GM12878 (cell line): ENCODE results near the gene ALG12. TPM values are rescaled to one million over a fixed set of nuclear protein-coding genes. Genes with fewer than 3 reads are reported as not detected.

Source experiments
- ATAC-seq: fragments of 200-7000 bp; cut with Tn5 transposase; 3 replicates; pipeline ENCODE4 v1.9.1; 2020; ENCODE audit warnings: mild to moderate bottlenecking, moderate library complexity
- BruUV-seq: library from RNA; stranded (reverse); fragments of 400-500 nt; replicated peaks from 2 replicates; lab custom pipeline; 2021; lab: Mats Ljungman, UMichigan
- CTCF ChIA-PET: fragments of 300-600 bp; sonication (Branson Sonifier 250); formaldehyde crosslinking; extraction: SDS; loops from one replicate; lab custom pipeline; 2021; ENCODE audit warnings: inconsistent platforms; lab: Yijun Ruan, JAX
- POLR2A ChIA-PET: fragments of 350-600 bp; formaldehyde crosslinking; extraction: SDS; loops from one replicate; lab custom pipeline; 2021; ENCODE audit warnings: inconsistent platforms; lab: Charles Lee
- RAD21 ChIA-PET: fragments of 300-600 bp; sonication (Branson Sonifier 250); formaldehyde crosslinking; loops from one replicate; lab custom pipeline; 2023; ENCODE audit warnings: antibody characterized with exemption; ENCODE audit not compliant: unreplicated experiment; lab: Charles Lee
- SMC1A ChIA-PET: fragments of 300-600 bp; sonication (Branson Sonifier 250); formaldehyde crosslinking; loops from one replicate; lab custom pipeline; 2023; ENCODE audit not compliant: unreplicated experiment, uncharacterized antibody; lab: Charles Lee
- DNase-seq: peaks from one replicate; pipeline ENCODE4 v3.0.0-alpha.2; 2011; ENCODE audit warnings: low read depth, low spot score
- FAIRE-seq: peaks from 3 replicates; lab custom pipeline; 2011; peaks lifted over from hg19 to GRCh38; lab: Jason Lieb, UNC
- H2AFZ ChIP-seq: 2 replicates; pipeline ENCODE4 v1.6.0; 2011; ENCODE audit warnings: low read depth, low read length, control low read depth; ENCODE audit not compliant: control insufficient read depth
- H3K27ac ChIP-seq: 2 replicates; pipeline ENCODE4 v1.5.1; 2011; ENCODE audit warnings: control low read depth; ENCODE audit not compliant: control insufficient read depth, insufficient read depth
- H3K27me3 ChIP-seq, 2 experiments: replicated peaks in 1 of 2; 2 replicates each; pipeline versions ENCODE4 v1.6.0 to v1.6.1; 2011; ENCODE audit warnings: low read length in 1 of 2; ENCODE audit not compliant: control insufficient read depth in 2 of 2, insufficient read depth in 2 of 2
- H3K36me3 ChIP-seq, 2 experiments: 2 replicates each; pipeline ENCODE4 v1.5.1; 2011; ENCODE audit warnings: low read length in 1 of 2; ENCODE audit not compliant: control insufficient read depth in 2 of 2, insufficient read depth in 2 of 2
- H3K4me1 ChIP-seq: 2 replicates; pipeline ENCODE4 v1.6.1; 2011; ENCODE audit warnings: mild to moderate bottlenecking, low read length, moderate library complexity, mixed read lengths; ENCODE audit not compliant: control insufficient read depth, insufficient read depth
- H3K4me2 ChIP-seq: 2 replicates; pipeline ENCODE4 v1.6.0; 2011; ENCODE audit warnings: control low read depth; ENCODE audit not compliant: control insufficient read depth, insufficient read depth
- H3K4me3 ChIP-seq: fragments of 200-600 bp; sonication (generic); 2 replicates; pipeline ENCODE4 v1.5.1; 2016
- H3K79me2 ChIP-seq: 2 replicates; pipeline ENCODE4 v1.6.0; 2011; ENCODE audit warnings: low read length; ENCODE audit not compliant: control insufficient read depth, insufficient read depth
- H3K9ac ChIP-seq: 2 replicates; pipeline ENCODE4 v1.8.0; 2011; ENCODE audit warnings: low read length, control low read depth, mixed read lengths; ENCODE audit not compliant: control insufficient read depth, insufficient read depth
- H3K9me3 ChIP-seq: replicated peaks from 3 replicates; pipeline ENCODE4 v1.5.1; 2011; ENCODE audit warnings: mild to moderate bottlenecking, low read length; ENCODE audit not compliant: control insufficient read depth, insufficient read depth
- H4K20me1 ChIP-seq: 2 replicates; pipeline ENCODE4 v1.6.0; 2011; ENCODE audit not compliant: control insufficient read depth, insufficient read depth
- BACH1 ChIP-seq: fragments of 450-650 bp; IDR thresholded peaks from 2 replicates; pipeline ENCODE4 v1.6.1; 2017; ENCODE audit warnings: mild to moderate bottlenecking, borderline replicate concordance
- CHD2 ChIP-seq: IDR thresholded peaks from 2 replicates; pipeline ENCODE4 v1.6.1; 2011; ENCODE audit warnings: low read depth, low read length, improper control_type of control experiment, borderline replicate concordance
- ESRRA ChIP-seq: IDR thresholded peaks from 2 replicates; pipeline ENCODE4 v1.6.1; 2012; ENCODE audit warnings: mild to moderate bottlenecking, low read length, improper control_type of control experiment
- NFIC ChIP-seq: IDR thresholded peaks from 2 replicates; pipeline ENCODE4 v1.6.1; 2012; ENCODE audit warnings: low read depth, mild to moderate bottlenecking, inconsistent platforms, low read length, moderate library complexity
- PRDM15 ChIP-seq: fragments of 450-650 bp; formaldehyde crosslinking; IDR thresholded peaks from 2 replicates; pipeline ENCODE4 v1.4.0; 2020; ENCODE audit warnings: mild to moderate bottlenecking, moderate library complexity
- RBBP5 ChIP-seq: fragments of 200-600 bp; sonication (generic); conservative IDR thresholded peaks from 2 replicates; pipeline ENCODE4 v1.6.1; 2016
- SMC3 ChIP-seq: IDR thresholded peaks from 2 replicates; pipeline ENCODE4 v1.6.1; 2011; ENCODE audit warnings: low read length, improper control_type of control experiment, borderline replicate concordance
- SUZ12 ChIP-seq: fragments of 200-600 bp; sonication (generic); IDR thresholded peaks from one replicate; pipeline ENCODE4 v1.6.1; 2018; ENCODE audit warnings: antibody characterized with exemption, mild to moderate bottlenecking; ENCODE audit not compliant: unreplicated experiment
- TBL1XR1 ChIP-seq: IDR thresholded peaks from 2 replicates; pipeline ENCODE4 v1.6.1; 2012; ENCODE audit warnings: low read depth, low read length, improper control_type of control experiment
- ZBTB33 ChIP-seq: fragments of 450-650 bp; IDR thresholded peaks from 2 replicates; pipeline ENCODE4 v1.6.1; 2017; ENCODE audit warnings: mild to moderate bottlenecking
- ZSCAN29 ChIP-seq: fragments of 450-650 bp; IDR thresholded peaks from 2 replicates; pipeline ENCODE4 v1.6.1; 2017; ENCODE audit warnings: mild to moderate bottlenecking, moderate library complexity
- WGBS: methylation state at CpG from one replicate; pipeline ENCODE4 v1.1.6; 2016; ENCODE audit warnings: low lambda C conversion rate; ENCODE audit not compliant: insufficient replicate concordance, insufficient coverage; ENCODE audit errors: missing lambda C conversion rate; 5-methylcytosine and 5-hydroxymethylcytosine counted together
- in situ Hi-C: fragments of 300-500 bp; cut with MboI; formaldehyde crosslinking; loops from 9 replicates; pipeline ENCODE4 v1.14.3; 2018; ENCODE audit warnings: mixed read lengths
- intact Hi-C: fragments of 100-400 bp; cut with micrococcal nuclease; formaldehyde crosslinking; loops from one replicate; pipeline ENCODE4 v1.14.2; 2022; ENCODE audit not compliant: unreplicated experiment
- polyA plus RNA-seq, 11 experiments: library from polyadenylated mRNA; depleted of rRNA in 4 of 11; unstranded in 6 of 11; stranded (reverse) in 5 of 11; fragments of >200 nt; fragmentation: Nextera tagmentation in 4 of 11; fragmentation: Illumina TruSeq in 1 of 11; extraction: Ambion mirVana in 4 of 11; extraction: Trizol in 1 of 11; gene quantifications; 1 replicate in 1 of 11; 2 replicates in 10 of 11; pipeline versions ENCODE4 v1.2.1 to v1.2.3, GENCODE V29; 2011 to 2016; ENCODE audit warnings: inconsistent platforms in 2 of 11, missing spikeins in 2 of 11, low read depth in 1 of 11
- total RNA-seq, 4 experiments: library from RNA; depleted of rRNA in 3 of 4; stranded (reverse); fragments of >200 nt in 3 of 4; fragmentation: Illumina TruSeq in 1 of 4; extraction: Trizol in 1 of 4; gene quantifications; 2 replicates each; pipeline versions ENCODE4 v1.2.1 to v1.2.3, GENCODE V29; 2013 to 2021
- TF ChIP-seq, protein P1 (sequence below): IDR thresholded peaks from 2 replicates; pipeline ENCODE4 v1.6.1; 2012; ENCODE audit warnings: low read depth, low read length, improper control_type of control experiment
- TF ChIP-seq, protein P2 (sequence below): fragments of 150-350 bp; IDR thresholded peaks from 2 replicates; pipeline ENCODE4 v1.6.1; 2016; ENCODE audit warnings: low read depth, low read length

ALG12 gene
- total and polyA plus RNA-seq, 10 of the 15 experiments (the other 5 are each of a cell fraction or from before 2014, with no cell fraction given), result 0.22 to 23.4 (median 6.6) TPM

DNA sequence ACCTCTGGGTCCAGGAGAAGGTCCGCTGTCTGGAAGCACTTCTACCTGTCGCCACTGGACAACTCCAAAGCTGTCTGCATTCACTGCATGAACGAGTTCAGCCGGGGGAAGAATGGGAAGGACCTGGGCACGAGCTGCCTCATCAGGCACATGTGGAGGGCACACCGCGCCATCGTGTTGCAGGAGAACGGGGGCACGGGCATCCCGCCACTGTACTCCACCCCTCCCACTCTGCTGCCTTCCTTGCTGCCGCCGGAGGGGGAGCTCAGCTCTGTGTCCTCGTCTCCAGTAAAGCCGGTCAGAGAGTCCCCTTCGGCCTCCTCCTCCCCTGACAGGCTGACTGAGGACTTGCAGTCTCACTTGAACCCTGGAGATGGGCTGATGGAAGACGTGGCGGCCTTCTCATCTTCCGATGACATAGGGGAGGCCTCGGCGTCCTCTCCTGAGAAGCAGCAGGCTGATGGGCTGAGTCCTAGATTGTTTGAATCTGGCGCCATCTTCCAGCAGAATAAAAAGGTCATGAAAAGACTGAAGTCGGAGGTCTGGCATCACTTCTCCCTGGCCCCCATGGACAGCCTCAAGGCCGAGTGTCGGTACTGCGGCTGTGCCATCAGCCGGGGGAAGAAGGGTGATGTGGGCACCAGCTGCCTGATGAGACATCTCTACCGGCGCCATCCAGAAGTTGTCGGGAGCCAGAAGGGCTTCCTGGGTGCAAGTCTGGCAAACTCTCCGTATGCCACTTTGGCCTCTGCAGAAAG is 33.6 kb downstream of the ALG12 start (continued):
- TF ChIP-seq ZBTB33 (no peak), NFIC (no peak), ZSCAN29 (no peak)
- TF ChIP-seq, protein P1, sequence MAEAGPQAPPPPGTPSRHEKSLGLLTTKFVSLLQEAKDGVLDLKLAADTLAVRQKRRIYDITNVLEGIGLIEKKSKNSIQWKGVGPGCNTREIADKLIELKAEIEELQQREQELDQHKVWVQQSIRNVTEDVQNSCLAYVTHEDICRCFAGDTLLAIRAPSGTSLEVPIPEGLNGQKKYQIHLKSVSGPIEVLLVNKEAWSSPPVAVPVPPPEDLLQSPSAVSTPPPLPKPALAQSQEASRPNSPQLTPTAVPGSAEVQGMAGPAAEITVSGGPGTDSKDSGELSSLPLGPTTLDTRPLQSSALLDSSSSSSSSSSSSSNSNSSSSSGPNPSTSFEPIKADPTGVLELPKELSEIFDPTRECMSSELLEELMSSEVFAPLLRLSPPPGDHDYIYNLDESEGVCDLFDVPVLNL, result no peak

DNA sequence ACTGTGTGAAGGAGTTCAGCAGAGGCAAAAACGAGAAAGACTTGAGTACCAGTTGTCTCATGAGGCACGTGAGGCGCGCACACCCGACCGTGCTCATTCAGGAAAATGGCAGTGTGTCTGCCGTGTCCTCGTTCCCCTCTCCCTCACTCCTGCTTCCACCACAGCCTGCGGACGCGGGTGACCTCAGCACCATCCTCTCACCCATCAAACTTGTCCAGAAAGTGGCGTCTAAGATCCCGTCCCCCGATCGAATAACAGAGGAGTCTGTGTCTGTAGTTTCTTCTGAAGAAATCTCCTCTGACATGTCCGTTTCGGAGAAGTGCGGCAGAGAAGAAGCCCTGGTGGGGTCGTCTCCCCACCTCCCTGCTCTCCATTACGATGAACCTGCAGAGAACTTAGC is 34.2 kb downstream of the ALG12 start:
- BruUV-seq, result no TSS peak
- ATAC-seq, result no peak
- Histone ChIP-seq H3K4me3 (no peak overlapping the region), H3K79me2 (peaks cover 36% of the 10 kb centered on the region), H3K27me3 (no peaks in the 10 kb centered on the region), H2AFZ (no peak overlapping the region), H3K9me3 (peaks cover 2% of the 10 kb centered on the region; the same call in 1 of the 3 replicates), H3K4me2 (no peak overlapping the region), H3K9ac (no peak overlapping the region), H3K36me3 (peaks cover 36 to 40% of the 10 kb centered on the region in 2 experiments), H3K27ac (no peak overlapping the region), H3K4me1 (peaks cover 28% of the 10 kb centered on the region), H4K20me1 (no peaks in the 10 kb centered on the region)
- intact Hi-C loops (no loop called here), in situ Hi-C loops (no loop called here)
- ChIA-PET CTCF (no interaction called here), SMC1A (no interaction called here), RAD21 (no interaction called here), POLR2A (no interaction called here)
- no peak for DNase-seq
- FAIRE-seq, result no peak
- 95% methylated on average over 20 of the region's 20 CpGs for WGBS
- no peak for TF ChIP-seq CHD2
- no peak for TF ChIP-seq RBBP5
- TF ChIP-seq PRDM15 (CRISPR knock-in tag), result no peak
- no peak for TF ChIP-seq SMC3
- no peak for TF ChIP-seq BACH1
- no peak for TF ChIP-seq ESRRA
- TF ChIP-seq, protein P2, sequence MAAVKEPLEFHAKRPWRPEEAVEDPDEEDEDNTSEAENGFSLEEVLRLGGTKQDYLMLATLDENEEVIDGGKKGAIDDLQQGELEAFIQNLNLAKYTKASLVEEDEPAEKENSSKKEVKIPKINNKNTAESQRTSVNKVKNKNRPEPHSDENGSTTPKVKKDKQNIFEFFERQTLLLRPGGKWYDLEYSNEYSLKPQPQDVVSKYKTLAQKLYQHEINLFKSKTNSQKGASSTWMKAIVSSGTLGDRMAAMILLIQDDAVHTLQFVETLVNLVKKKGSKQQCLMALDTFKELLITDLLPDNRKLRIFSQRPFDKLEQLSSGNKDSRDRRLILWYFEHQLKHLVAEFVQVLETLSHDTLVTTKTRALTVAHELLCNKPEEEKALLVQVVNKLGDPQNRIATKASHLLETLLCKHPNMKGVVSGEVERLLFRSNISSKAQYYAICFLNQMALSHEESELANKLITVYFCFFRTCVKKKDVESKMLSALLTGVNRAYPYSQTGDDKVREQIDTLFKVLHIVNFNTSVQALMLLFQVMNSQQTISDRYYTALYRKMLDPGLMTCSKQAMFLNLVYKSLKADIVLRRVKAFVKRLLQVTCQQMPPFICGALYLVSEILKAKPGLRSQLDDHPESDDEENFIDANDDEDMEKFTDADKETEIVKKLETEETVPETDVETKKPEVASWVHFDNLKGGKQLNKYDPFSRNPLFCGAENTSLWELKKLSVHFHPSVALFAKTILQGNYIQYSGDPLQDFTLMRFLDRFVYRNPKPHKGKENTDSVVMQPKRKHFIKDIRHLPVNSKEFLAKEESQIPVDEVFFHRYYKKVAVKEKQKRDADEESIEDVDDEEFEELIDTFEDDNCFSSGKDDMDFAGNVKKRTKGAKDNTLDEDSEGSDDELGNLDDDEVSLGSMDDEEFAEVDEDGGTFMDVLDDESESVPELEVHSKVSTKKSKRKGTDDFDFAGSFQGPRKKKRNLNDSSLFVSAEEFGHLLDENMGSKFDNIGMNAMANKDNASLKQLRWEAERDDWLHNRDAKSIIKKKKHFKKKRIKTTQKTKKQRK, result no peak
- no peak for TF ChIP-seq SUZ12
- no peak for TF ChIP-seq TBL1XR1
